ENCODE measurements around the gene GRAP.

The GRAP gene

GRCh38 chr17:18985475-18985874, 61.3 kb downstream of the GRAP start:
- no peak for DNase-seq

DNA sequence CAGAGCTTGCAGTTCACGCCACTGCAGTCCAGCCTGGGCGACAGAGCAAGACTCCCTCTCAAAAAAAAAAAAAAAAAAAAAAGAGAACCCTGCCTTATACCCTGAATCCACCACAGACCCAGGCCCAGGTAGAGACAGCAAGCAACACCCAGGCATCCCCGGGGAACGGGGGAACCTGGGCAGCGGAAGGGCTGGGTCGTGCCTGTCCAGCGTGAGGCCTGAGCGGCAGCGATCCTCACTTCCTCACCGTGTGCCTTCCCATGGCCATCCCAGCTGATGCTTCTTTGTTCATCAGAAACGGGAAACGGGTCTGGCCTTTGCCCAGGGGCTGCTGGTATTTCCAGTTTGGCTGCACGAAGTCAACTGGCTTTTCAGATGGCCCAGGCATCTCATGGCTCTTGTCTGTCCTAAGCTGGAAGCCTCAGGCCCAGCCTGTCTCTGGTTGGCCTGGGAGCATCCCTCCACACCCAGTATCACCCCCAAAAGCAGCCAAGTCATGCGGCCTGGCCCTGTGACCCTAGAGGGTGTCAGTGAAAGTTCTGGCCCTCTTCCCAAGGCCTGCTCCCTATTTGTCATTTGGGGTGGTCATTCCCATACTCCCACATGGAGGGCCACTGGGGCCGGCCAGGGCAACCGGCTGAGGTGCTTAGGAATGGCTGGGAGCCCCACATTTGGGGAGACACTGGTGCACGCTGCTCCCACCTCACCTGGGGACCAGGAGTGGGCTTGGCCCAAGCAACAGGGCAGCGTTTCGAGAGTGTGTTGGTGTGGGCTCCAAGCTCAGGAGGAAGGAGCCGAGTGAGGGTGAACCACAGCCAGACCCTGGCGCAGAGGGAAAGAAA, 62.3 kb downstream of the GRAP start:
- no peak for DNase-seq

DNA sequence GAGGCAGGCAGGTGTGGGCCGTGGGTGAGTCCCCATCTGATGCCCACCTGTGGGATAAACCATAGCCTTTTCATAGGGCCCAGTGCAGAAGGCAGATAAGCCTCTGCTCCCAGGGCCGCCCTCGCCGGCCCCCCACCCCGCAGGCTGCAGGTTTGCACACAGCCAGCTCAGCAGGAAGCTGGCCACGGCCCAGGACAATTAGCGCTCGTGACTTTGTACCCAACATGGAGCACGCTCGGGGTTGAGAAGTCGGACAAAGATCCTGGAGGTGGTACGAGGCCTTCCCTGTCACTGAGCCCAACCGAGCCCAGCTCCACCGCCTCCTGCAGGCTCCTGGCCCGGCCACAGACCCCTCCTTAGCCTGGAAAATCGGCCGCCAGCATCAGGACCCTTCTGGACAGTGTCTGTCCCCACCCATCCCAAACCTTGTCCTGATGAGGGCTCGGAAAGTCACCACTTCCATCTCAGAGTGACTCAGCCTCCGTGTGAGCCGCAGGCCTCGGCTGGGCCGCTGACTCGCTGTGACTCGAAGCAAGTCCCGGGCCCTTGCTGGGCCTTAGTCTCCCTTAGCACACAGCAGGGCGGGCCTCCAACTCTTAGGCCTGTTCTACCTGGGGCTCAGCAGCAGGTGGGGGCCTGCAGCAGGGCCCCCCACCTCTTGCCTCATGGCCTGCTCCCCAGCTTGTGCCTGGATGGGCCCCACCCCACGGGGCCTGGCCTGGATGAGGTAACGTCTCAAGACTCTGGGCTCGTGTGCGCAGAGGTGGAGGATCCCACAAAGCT, 64.9 kb downstream of the GRAP start:
- DNase-seq: no peak

- DNase-seq: no peak
Observed at GRCh38 chr17:18981335-18981641, 65.5 kb downstream of the GRAP start.

GRCh38 chr17:18980682-18981334, 65.9 kb downstream of the GRAP start:
- no peak for DNase-seq

- DNase-seq: no peak
Observed at GRCh38 chr17:18978655-18979054, 68.1 kb downstream of the GRAP start.

DNA sequence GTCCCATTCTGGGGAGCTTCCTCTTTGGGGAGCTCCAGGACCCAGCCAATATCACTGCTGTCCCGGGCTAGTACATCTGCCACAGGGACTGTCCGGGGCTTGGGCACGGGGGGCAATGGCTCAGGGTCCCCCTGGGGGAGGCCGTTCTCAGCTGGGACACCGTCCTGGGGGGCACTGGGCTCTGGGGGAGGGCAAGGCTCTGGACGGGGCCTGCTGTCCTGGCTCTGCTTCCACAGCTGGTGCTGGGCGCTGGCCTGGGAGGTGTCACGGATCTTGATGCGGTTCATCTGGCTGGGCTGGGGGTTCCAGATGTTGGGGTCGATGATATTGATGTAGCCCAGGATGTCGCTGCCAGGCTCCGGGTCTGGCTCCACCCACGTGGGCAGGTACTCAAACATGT, 68.7 kb downstream of the GRAP start:
- no peak for DNase-seq

DNA sequence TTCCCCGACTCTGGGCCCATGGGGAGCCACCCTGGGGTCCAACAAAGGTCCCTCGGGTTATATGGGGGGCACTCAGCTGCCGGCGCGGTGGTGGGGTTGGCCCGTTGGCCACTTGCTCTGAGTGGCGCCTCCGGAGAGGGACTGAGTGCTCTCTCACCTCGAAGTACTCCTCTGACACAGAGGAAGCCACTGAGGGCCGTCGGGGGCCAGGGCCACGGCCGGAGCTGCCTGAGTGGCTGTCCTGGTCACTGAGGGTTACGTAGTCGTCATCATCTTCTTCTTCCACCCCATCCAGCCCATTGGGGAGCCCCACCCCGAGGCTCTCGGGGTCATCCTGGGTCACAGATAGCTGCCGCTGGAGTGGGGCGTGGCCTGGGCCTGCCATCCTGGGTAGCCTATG, 69.1 kb downstream of the GRAP start:
- DNase-seq: no peak

DNA sequence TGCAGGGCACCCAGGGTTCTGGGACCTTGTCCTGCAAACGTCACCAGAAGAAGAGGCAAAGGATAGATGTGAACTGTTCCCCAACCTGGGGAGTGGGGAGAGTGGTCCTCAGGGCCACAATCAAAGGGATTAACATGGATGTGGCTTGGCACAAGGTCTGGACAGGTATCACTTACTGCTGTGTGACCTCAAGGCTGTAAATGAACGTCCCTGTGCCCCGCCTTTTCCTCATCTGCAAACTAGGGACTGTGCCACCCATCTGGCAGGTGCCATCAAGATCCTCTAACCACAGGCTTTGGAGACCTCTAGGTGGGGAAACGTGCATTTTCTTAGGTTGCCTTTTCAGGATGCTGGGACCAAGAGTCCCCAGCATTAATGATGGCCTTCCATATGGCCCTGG, 69.7 kb downstream of the GRAP start:
- DNase-seq: no peak

- no peak for DNase-seq
Observed at GRCh38 chr17:18976201-18976600, 70.6 kb downstream of the GRAP start.

- DNase-seq: no peak
Observed at GRCh38 chr17:18975597-18975996, 71.2 kb downstream of the GRAP start.

GRCh38 chr17:18974407-18975149, 72.2 kb downstream of the GRAP start:
- no peak for DNase-seq

- no peak for DNase-seq
Observed at GRCh38 chr17:18971801-18972200, 75.0 kb downstream of the GRAP start.
